Uterus (tissue), 4 donors: ENCODE measurements around the gene UGT1A8. TPM values are rescaled to one million over a fixed set of nuclear protein-coding genes. Genes with fewer than 3 reads are reported as not detected.

Experiments
- DNase-seq, 2 donors: peaks; one replicate each; pipeline ENCODE4 v3.0.0-alpha.2; 2019 to 2020
- H3K27ac ChIP-seq, 2 donors: fragments of 200-600 bp; sonication (generic); 1 replicate in 1 of 2; 2 replicates in 1 of 2; pipeline ENCODE4 v1.5.1; 2016 to 2018
- H3K27me3 ChIP-seq, 2 donors: fragments of 200-600 bp; sonication (generic); one replicate each; pipeline ENCODE4 v1.5.1; 2018 to 2019; ENCODE audit warnings: control low read depth in 1 of 2
- H3K36me3 ChIP-seq, 2 donors: fragments of 200-600 bp; sonication (generic); one replicate each; pipeline ENCODE4 v1.5.1; 2019; ENCODE audit warnings: control low read depth in 1 of 2
- H3K4me1 ChIP-seq, 2 donors: fragments of 200-600 bp; sonication (generic); one replicate each; pipeline ENCODE4 v1.5.1; 2018 to 2019; ENCODE audit warnings: control low read depth in 1 of 2
- H3K4me3 ChIP-seq, 2 donors: fragments of 200-600 bp; sonication (generic); 1 replicate in 1 of 2; 2 replicates in 1 of 2; pipeline ENCODE4 v1.5.1; 2018 to 2019; ENCODE audit warnings: mild to moderate bottlenecking in 1 of 2
- H3K9me3 ChIP-seq, 2 donors: fragments of 200-600 bp; sonication (generic); one replicate each; pipeline ENCODE4 v1.5.1; 2019; ENCODE audit warnings: control low read depth in 1 of 2
- POLR2A ChIP-seq, 2 donors: fragments of 450-650 bp; IDR thresholded peaks; one replicate each; pipeline ENCODE4 v1.6.1; 2016; ENCODE audit warnings: antibody characterized with exemption in 2 of 2, mild to moderate bottlenecking in 1 of 2, moderate library complexity in 1 of 2
- intact Hi-C: fragments of 100-400 bp; cut with DNase I; formaldehyde crosslinking; loops from one replicate; pipeline ENCODE4 v1.15.1; 2023; ENCODE audit warnings: low total_unique reads
- total RNA-seq, 4 donors: library from RNA; depleted of rRNA in 3 of 4; stranded (reverse); fragments of >200 nt in 3 of 4; gene quantifications; one replicate each; pipeline versions ENCODE4 v1.1.0 to v1.2.4, GENCODE V29; 2014 to 2023
- TF ChIP-seq, protein P1 (sequence below), 4 experiments: fragments of 200-600 bp in 2 of 4; fragments of 450-650 bp in 2 of 4; sonication (generic) in 2 of 4; IDR thresholded peaks; one replicate each; pipeline ENCODE4 v1.5.1; 2016 to 2019; ENCODE audit warnings: antibody characterized with exemption in 4 of 4, mild to moderate bottlenecking in 2 of 4, moderate library complexity in 1 of 4
- donor health status: DM: yes; HTN: yes; CAD: no.

Gene UGT1A8
- total RNA-seq, 4 donors from 2014 or later, result not detected

DNA sequence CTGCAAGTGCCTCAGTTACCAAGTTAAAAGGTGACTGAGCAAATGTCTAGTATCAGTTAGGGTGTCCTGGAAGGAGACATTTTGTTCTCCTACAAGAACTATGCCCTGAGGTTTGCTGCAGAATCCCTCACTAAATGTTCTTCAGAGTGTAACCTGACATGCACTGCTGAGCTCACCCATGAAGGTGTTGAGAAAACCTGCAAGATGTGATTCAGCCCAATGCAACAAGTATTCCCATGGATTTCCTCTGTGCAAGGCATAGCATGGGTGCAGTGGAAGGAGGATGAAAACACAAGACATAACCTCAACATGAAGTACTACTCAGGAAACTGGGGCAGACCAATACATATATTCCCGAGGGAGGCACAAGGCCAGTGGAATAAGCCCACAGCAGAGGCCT is 15.4 kb upstream of the UGT1A8 start:
- Histone ChIP-seq H3K36me3 (no peaks in the 10 kb centered on the region), H3K27ac (no peak overlapping the region), H3K4me3 (no peak overlapping the region), H3K9me3 (no peaks in the 10 kb centered on the region), H3K27me3 (no peaks in the 10 kb centered on the region), H3K4me1 (no peaks in the 10 kb centered on the region)
- DNase-seq, result no peak
- TF ChIP-seq, protein P1, sequence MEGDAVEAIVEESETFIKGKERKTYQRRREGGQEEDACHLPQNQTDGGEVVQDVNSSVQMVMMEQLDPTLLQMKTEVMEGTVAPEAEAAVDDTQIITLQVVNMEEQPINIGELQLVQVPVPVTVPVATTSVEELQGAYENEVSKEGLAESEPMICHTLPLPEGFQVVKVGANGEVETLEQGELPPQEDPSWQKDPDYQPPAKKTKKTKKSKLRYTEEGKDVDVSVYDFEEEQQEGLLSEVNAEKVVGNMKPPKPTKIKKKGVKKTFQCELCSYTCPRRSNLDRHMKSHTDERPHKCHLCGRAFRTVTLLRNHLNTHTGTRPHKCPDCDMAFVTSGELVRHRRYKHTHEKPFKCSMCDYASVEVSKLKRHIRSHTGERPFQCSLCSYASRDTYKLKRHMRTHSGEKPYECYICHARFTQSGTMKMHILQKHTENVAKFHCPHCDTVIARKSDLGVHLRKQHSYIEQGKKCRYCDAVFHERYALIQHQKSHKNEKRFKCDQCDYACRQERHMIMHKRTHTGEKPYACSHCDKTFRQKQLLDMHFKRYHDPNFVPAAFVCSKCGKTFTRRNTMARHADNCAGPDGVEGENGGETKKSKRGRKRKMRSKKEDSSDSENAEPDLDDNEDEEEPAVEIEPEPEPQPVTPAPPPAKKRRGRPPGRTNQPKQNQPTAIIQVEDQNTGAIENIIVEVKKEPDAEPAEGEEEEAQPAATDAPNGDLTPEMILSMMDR (IDR thresholded peaks at IDR 0.05), result no peak
- no peak for TF ChIP-seq POLR2A (IDR thresholded peaks at IDR 0.05)
- intact Hi-C loops, result no loop called here

DNA sequence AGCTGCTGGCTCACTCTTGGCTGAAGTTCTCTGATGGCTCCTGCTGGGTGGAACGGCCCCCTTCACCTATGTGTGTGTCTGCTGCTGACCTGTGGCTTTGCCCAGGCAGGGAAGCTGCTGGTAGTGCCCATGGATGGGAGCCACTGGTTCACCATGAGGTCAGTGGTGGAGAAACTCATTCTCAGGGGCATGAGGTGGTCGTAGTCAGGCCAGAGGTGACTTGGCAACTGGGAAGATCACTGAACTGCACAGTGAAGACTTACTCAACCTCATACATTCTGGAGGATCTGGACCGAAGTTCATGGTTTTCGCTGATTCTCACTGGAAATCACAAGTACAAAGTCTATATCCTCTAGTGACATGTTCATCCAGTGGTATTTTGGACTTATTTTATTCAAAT is 13.9 kb upstream of the UGT1A8 start:
- Histone ChIP-seq H3K4me1 (no peaks in the 10 kb centered on the region), H3K27me3 (no peaks in the 10 kb centered on the region), H3K36me3 (no peaks in the 10 kb centered on the region), H3K4me3 (no peak overlapping the region), H3K9me3 (no peaks in the 10 kb centered on the region), H3K27ac (no peak overlapping the region)
- TF ChIP-seq, protein P1 (IDR thresholded peaks at IDR 0.05), result no peak
- TF ChIP-seq POLR2A (IDR thresholded peaks at IDR 0.05), result no peak
- intact Hi-C loops, result no loop called here
- DNase-seq, result no peak

DNA sequence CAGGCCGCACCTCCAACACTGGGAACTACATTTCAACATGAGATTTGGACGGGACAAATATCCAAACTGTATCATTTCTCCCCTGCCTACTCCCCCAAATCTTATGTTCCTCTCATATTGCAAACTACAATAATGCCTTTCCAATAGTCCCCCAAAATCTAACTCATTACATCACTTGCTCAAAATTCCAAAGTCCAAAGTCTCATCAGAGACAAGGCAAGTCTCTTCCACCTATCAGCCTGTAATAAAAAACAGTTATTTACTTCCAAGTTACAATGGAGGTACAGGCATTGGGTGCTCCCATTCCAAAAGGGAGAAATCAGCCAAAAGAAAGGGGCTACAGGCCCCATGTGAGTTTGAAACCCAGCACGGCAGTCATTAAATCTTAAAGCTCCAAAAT is 12.6 kb upstream of the UGT1A8 start:
- TF ChIP-seq POLR2A (IDR thresholded peaks at IDR 0.05), result no peak
- TF ChIP-seq, protein P1 (IDR thresholded peaks at IDR 0.05), result no peak
- H3K9me3 ChIP-seq, result no peaks in the 10 kb centered on the region
- no peak for DNase-seq
- H3K27ac ChIP-seq, result no peak overlapping the region
- no peaks in the 10 kb centered on the region for H3K4me1 ChIP-seq
- H3K4me3 ChIP-seq, result no peak overlapping the region
- intact Hi-C loops, result no loop called here
- no peaks in the 10 kb centered on the region for H3K36me3 ChIP-seq
- H3K27me3 ChIP-seq, result no peaks in the 10 kb centered on the region

DNA sequence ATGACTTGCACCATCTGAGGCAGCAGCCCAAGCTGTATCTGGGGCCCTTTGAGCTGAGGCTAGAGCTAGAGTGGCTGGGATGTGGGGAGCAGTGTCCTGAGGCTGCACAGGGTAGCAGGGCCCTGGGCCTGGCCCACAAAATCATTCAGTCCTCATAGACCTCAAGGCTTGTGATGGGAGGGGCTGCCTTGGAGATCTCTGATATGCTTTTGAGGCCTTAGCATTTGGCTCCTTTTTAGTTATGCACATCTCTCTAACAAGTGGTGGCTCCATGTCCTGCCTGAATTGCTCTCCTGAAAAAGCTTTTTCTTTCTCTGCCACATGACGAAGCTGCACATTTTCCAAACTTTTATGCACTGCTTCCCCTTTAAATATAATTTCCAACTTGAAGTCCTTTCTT is 11.8 kb upstream of the UGT1A8 start:
- intact Hi-C loops, result no loop called here
- Histone ChIP-seq H3K4me3 (no peak overlapping the region), H3K9me3 (no peaks in the 10 kb centered on the region), H3K27ac (no peak overlapping the region), H3K27me3 (no peaks in the 10 kb centered on the region), H3K4me1 (no peaks in the 10 kb centered on the region), H3K36me3 (no peaks in the 10 kb centered on the region)
- no peak for DNase-seq
- TF ChIP-seq, protein P1 (IDR thresholded peaks at IDR 0.05), result no peak
- TF ChIP-seq POLR2A (IDR thresholded peaks at IDR 0.05), result no peak

DNA sequence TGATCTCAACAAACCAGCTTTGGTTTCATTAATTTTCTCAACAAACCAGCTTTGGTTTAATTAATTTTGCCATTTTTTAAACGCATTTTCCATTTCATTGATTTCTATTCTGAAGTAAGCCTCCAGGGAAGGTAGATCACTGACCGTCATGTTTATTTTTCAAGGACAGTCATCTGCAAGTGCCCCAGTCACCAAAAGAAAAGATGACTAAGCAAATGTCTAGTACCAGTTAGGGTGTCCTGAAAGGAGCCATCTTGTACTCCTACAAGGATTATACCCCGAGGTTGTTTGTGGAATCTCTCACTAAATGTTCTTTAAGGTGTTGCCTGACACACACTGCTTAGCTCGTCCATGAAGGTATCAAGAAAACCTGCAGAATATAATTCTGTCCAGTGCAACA is 6.1 kb upstream of the UGT1A8 start:
- no peak overlapping the region for H3K4me3 ChIP-seq
- no peaks in the 10 kb centered on the region for H3K4me1 ChIP-seq
- DNase-seq, result no peak
- H3K27me3 ChIP-seq, result no peaks in the 10 kb centered on the region
- intact Hi-C loops, result no loop called here
- no peak overlapping the region for H3K27ac ChIP-seq
- H3K36me3 ChIP-seq, result no peaks in the 10 kb centered on the region
- H3K9me3 ChIP-seq, result peaks cover 0 to 5% of the 10 kb centered on the region in 2 donors
- TF ChIP-seq POLR2A (IDR thresholded peaks at IDR 0.05), result no peak
- TF ChIP-seq, protein P1 (IDR thresholded peaks at IDR 0.05), result no peak
